ENCODE results near the gene UBTD1. TPM values are rescaled to one million over a fixed set of nuclear protein-coding genes. Genes with fewer than 3 reads are reported as not detected.

UBTD1 gene
- total RNA-seq, 1 experiment from 2014 or later, result 19.0 TPM

- Histone ChIP-seq H2BK12ac (ENCODE audit: insufficient read length, low read depth, low read length) (no peak overlapping the region), H3K79me2 (ENCODE audit: insufficient read depth, low read length) (no peaks in the 10 kb centered on the region), H3K23me2 (ENCODE audit: insufficient read length, low read depth, low read length, poor library complexity, severe bottlenecking) (no peaks in the 10 kb centered on the region), H3K79me1 (ENCODE audit: insufficient read depth, low read depth, low read length, poor library complexity, severe bottlenecking) (no peaks in the 10 kb centered on the region), H3K9ac (ENCODE audit: extremely low read depth, insufficient read length, low read length) (no peak overlapping the region), H2BK15ac (ENCODE audit: low read depth, low read length) (no peak overlapping the region), H2BK5ac (ENCODE audit: insufficient read length, low read length) (no peak overlapping the region), H4K20me1 (ENCODE audit: control insufficient read depth, insufficient read depth, insufficient read length) (no peaks in the 10 kb centered on the region), H4K5ac (ENCODE audit: insufficient read length, low read depth, low read length) (no peak overlapping the region), H3K18ac (ENCODE audit: insufficient read length, low read depth, low read length) (no peak overlapping the region), H3K14ac (ENCODE audit: insufficient read depth, low read length) (no peak overlapping the region), H3K23ac (ENCODE audit: insufficient read length, low read depth, low read length) (no peak overlapping the region), H3K27ac (ENCODE audit: insufficient read length, low read depth, low read length) (no peak overlapping the region), H2BK120ac (ENCODE audit: low read depth, low read length, poor library complexity, severe bottlenecking) (no peak overlapping the region), H3K9me3 (ENCODE audit: control insufficient read depth, low read depth, low read length) (no peaks in the 10 kb centered on the region), H2BK20ac (ENCODE audit: low read depth, low read length, poor library complexity, severe bottlenecking) (no peak overlapping the region), H3K56ac (ENCODE audit: insufficient read length, low read depth, low read length) (no peak overlapping the region), H3K4me1 (ENCODE audit: insufficient read depth, low read length) (peaks cover 4% of the 10 kb centered on the region; the same call in 1 of the 2 replicates), H2AFZ (ENCODE audit: low read length) (no peak overlapping the region), H3T11ph (ENCODE audit: low read length) (no peak overlapping the region), H3K4ac (ENCODE audit: low read depth, low read length) (no peak overlapping the region), H2AK5ac (ENCODE audit: insufficient read length, low read length) (no peak overlapping the region), H4K91ac (ENCODE audit: insufficient read length, low read depth, low read length) (no peak overlapping the region), H4K8ac (replicated peaks; ENCODE audit: insufficient read length, low read depth, low read length) (no peak overlapping the region), H3K4me2 (ENCODE audit: insufficient read depth, insufficient read length, low read length) (no peak overlapping the region), H3K27me3 (ENCODE audit: insufficient read depth, low read length) (no peaks in the 10 kb centered on the region)
- no CpG with 5 or more reads among the region's 10 CpGs for WGBS (ENCODE audit: extremely low coverage, insufficient read length, low lambda C conversion rate)
- Mint-ChIP-seq H3K36me3 (ENCODE audit: insufficient read depth in 1 of 3, low read depth in 3 of 3) (no peaks in the 10 kb centered on the region; a peak in 1 of 7 replicates), H3K27ac (peak overlapping the region in 2 of 3 experiments; percentile 46 to 74; a peak in 3 of 7 replicates), H3K4me1 (peaks cover 36 to 37% of the 10 kb centered on the region in 2 experiments), H3K27me3 (ENCODE audit: low read depth) (no peaks in the 10 kb centered on the region), H3K4me3 (no peak overlapping the region), H3K9me3 (no peaks in the 10 kb centered on the region)
- DNase-seq, result no peak
- no peak for TF ChIP-seq CTCF (conservative IDR thresholded peaks at IDR 0.05)
Observed at GRCh38 chr10:97515271-97515978, 16.7 kb downstream of the UBTD1 start.
